Midbrain (tissue), 1 donor: ENCODE results near the gene GNAI2.

ENCODE experiments used
- DNase-seq: peaks from one replicate; lab custom pipeline; 2025; lab: John Stamatoyannopoulos, UW

Gene GNAI2

GRCh38 chr3:50235716-50236483, at the start of gene GNAI2:
Gene GNAI2, plus strand, starts transcription at chr3:50236204. Its CDS starts 132 bp downstream, at chr3:50236336.
- DNase-seq: peak; percentile 99

GRCh38 chr3:50187750-50188149, 48.3 kb upstream of the GNAI2 start:
- no peak for DNase-seq

DNA sequence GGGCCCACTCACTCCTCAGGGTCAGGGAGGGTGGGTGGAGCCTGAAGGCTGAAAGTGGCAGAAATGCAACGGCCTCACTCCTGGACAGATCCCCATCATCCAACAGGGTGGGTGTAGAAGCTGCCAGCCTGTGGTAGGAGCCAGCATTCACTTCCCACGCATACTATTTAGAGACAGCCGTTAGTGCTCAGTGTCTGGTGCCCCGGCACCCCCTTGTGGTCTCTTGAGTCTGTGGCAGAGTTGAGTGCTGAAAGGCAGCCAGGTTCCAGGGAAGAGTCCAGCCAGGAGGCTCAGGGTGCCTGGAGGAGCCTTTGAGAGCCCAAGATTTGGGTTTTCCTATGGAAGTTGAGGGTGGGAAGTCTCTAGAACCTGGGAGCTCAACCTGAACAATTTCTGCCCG, 46.7 kb upstream of the GNAI2 start:
- peak; percentile 44 for DNase-seq

DNA sequence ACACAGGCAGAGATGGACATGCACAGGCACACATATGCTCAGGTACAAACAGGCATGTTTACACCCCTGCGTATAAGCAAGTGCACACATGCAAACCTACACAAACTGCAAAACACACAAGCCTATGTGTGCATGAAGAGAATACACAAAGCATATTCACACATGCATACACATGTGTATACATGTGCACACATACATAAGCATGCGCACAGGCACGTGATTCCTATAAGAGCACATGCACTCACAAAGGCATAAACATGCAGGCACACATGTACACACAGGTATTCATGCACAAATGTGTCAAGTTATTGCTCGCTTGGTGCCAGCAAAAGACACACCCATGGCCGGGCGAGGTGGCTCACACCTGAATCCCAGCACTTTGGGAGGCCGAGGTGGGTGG, 46.0 kb upstream of the GNAI2 start:
- DNase-seq: no peak

DNA sequence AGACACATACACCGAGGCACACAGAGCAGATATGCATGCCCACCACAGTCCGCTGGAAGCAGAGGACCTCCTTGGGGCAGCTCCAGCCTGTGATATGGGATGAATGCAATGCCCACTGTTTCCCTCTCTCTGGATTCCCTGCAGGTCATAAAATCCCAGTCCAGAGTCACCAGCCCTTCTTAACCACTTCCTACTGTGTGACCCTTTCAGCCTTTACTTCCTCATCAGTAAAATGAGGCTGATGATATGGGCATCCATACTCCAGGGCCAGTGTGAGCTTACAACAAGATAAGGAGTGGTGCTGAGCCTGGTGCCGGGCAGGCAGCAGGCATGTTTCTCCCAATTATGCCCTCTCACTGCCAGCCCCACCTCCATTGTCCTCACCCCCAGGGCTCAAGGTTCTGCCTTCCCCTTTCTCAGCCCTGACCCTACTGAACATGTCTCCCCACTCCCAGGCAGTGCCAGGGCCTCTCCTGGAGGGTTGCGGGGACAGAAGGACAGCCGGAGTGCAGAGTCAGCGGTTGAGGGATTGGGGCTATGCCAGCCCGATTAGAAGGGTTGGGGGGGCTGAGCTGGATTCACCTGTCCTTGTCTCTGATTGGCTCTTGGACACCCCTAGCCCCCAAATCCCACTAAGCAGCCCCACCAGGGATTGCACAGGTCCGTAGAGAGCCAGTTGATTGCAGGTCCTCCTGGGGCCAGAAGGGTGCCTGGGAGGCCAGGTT, 44.9 kb upstream of the GNAI2 start, which contains the start of gene GNAT1:
Gene GNAT1 (plus strand): TSS at position 675 of the 725 bp plus-strand sequence. CDS start 116 bp downstream, outside the sequence.
- DNase-seq: no peak

GRCh38 chr3:50192124-50192523, 43.9 kb upstream of the GNAI2 start:
- DNase-seq: no peak

- DNase-seq: peak; percentile 61
Observed at GRCh38 chr3:50192689-50193141, 43.3 kb upstream of the GNAI2 start.

DNA sequence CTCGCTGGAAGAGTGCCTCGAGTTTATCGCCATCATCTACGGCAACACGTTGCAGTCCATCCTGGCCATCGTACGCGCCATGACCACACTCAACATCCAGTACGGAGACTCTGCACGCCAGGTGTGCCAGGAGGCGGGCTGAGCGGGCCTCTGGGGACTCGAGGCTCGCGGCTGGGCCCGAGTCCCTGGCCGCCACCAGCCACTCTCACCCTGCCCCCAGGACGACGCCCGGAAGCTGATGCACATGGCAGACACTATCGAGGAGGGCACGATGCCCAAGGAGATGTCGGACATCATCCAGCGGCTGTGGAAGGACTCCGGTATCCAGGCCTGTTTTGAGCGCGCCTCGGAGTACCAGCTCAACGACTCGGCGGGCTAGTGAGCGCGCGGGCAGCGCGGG, 42.7 kb upstream of the GNAI2 start:
- DNase-seq: no peak

GRCh38 chr3:50193746-50194127, 42.3 kb upstream of the GNAI2 start:
- DNase-seq: no peak

DNA sequence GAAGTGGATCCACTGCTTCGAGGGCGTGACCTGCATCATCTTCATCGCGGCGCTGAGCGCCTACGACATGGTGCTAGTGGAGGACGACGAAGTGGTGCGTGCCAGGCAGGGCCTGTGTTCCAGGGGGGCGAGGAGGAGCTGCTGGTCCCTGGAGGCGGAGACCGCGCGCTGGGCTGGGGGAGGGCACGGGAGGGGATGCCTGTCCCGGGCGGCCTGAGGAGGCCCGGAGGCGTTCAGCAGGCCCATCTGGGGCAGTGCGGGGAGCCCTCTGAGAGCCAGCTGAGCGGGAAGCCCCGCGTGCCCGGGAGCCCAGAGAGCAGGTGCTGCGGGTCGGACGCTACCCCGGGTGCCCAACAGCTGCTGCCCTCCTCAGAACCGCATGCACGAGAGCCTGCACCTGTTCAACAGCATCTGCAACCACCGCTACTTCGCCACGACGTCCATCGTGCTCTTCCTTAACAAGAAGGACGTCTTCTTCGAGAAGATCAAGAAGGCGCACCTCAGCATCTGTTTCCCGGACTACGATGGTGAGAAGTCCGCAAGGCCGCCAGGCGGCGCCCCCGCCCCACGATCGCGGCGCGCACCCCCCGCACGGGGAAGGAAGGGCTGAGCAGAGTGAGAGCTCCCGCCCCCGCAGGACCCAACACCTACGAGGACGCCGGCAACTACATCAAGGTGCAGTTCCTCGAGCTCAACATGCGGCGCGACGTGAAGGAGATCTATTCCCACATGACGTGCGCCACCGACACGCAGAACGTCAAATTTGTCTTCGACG, 41.7 kb upstream of the GNAI2 start:
- peak; percentile 71 for DNase-seq

GRCh38 chr3:50194903-50195500, 41.0 kb upstream of the GNAI2 start:
- DNase-seq: no peak

- DNase-seq: no peak
Observed at GRCh38 chr3:50195501-50196252, 40.3 kb upstream of the GNAI2 start.

GRCh38 chr3:50196253-50196801, 39.7 kb upstream of the GNAI2 start:
- DNase-seq: no peak

DNA sequence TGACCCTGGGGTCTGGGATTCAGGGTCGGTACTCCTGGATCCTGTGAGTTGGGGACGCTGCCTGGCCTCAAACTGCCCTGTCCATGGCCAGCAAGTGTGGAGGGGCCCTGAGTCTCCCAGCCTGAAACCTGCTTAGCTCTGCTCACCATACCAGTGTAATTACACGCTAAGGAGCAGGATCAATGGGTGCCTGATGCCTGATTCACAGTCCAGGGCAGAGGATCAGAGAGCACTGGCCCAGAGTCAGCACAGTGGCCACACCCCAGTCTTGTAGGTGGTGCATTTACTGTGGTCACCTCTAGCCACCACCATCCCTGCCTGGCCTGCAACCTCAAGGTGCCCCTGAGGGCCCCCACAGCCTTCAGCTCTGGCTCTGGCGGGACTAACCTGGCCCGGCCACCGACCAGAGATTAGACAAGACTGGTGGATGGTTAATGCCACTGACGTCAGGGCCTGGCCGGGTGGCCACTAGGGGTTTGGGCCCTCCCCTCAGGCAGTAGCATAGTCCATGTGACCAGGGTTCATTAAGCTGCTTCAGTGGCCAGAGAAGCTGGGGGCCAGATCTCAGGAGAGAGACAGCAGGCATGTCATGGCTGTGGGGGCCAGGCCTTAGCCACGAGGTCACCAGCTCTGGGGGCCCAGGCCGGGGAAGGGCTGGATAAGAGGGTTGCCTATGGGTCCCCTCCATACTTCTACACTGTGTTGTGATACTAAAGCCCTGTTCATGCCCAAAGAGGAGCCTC, 34.3 kb upstream of the GNAI2 start:
- no peak for DNase-seq

GRCh38 chr3:50202353-50203112, 33.5 kb upstream of the GNAI2 start:
- DNase-seq: no peak

GRCh38 chr3:50203113-50203808, 32.7 kb upstream of the GNAI2 start:
- no peak for DNase-seq

DNA sequence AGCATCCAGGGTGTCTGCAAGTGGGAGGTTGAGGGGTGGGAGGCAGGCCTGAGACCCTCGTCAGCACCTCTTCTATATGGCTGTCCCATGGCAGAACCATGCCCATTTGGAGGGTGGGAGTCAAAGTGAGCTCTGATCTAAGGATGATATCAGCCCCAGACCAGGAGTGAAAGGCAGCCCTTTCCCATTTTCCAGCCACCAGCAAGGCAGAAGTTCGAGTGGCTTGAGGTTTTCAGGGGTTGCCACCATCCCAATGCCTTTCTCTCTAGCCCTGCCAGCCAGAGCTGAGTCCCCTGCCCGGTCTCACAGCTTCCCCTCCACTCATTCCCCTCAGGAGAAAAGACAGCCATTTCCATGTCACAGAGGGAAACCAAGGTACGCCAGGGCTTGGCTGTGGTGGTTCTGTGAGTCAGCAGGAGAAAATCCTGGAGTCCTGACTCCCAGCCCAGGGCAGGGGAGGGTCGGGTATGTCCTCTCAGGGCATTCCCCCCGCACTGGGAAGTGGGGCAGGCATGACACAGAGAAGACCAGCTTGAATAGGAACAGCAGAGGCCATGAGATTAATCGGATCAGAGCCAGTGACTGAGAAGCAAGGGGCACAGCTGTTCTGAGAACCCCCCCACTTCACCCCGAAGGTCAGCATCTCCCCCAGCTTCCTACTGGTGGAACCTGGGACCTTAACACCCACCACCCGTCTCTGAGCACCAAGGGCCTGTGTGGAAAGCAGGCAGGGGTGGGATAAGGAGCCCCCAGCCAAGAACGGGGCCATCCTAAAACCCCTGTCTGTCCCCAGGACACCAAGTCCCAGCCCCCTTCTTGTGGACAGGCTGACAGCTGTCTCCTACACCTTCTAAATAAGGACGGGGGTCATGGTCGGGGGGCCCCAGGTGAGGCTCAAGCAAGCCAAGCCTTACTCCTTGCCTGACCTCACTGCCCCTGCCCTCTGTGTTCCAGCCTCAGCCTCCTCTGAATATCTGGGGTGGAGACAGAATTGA, 31.9 kb upstream of the GNAI2 start:
- DNase-seq: no peak
